Measurements from ENCODE around the gene ABHD8.

The ABHD8 gene

DNA sequence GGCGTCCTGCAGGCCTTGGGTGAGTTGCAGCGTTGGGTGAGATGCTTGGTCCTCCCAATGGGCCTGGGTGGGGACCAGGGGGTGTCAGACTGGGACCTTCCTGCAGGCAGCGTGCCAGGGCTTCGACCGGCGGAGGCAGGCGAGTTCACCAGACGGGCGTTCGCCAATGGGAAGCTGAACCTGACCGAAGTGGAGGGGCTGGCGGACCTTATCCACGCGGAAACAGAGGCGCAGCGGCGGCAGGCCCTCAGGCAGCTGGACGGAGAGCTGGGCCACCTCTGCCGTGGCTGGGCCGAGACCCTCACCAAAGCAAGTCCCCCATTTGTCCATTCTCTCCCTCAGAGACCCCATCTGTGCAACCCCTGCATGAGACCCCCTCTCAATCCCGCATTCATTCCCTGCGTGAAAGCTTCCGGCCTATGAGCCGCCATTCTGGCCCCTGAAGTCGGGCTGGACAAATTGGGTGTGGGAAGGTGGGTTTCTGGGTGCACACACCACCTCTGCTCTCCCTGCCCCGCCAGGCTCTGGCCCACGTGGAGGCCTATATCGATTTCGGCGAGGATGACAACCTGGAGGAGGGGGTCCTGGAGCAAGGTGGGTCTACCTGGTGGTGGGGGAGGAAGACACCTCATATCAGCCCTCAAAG is 35.3 kb upstream of the ABHD8 start:
- H3K9ac ChIP-seq (ENCODE audit: low read length), result no peak overlapping the region

DNA sequence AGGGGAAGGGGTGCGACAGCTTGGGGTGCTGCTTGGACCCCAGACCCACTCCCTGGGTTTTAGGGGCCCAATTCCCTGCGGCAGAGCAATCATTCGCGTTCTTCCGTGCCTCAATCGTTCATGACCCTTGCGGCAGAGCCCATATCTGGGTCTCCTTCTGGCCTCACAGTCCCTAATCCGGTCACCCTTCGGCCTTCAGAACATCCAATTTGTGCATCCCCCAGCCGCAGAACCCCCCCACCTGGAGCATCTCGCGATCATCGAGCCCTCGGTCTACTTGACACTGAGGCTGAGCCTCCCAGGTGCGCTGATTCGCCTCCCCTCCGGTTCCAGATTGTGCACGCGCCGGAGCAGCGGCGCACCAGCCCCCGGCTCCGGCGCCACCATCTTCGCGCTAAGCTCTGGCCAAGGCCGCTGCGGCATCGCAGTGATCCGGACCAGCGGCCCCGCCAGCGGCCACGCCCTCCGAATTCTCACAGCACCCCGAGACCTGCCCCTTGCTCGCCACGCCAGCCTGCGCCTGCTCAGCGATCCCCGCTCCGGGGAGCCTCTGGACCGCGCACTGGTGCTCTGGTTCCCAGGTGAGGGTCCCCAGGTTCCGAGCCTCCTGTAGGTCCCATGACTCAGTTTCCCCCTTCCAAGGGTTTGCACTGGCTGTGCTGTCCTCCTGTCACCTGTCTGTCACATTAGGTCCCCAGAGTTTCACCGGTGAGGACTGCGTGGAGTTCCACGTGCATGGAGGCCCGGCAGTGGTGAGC is 34.6 kb upstream of the ABHD8 start:
- peak overlapping the region; percentile 89 for H4K8ac ChIP-seq (ENCODE audit: low read depth, low read length)
- H3K4me2 ChIP-seq (ENCODE audit: low read length), result peak overlapping the region; percentile 97

More for the DNA sequence above, 35.3 kb upstream of the ABHD8 start:
- Histone ChIP-seq H3K4me1 (ENCODE audit: control insufficient read depth in 1 of 2, insufficient read depth in 2 of 2, low read length in 2 of 2) (peaks cover 19 to 20% of the 10 kb centered on the region in 2 experiments), H2BK120ac (ENCODE audit: insufficient read depth, low read length, poor library complexity) (no peak overlapping the region), H3K36me3 (ENCODE audit: control insufficient read depth in 1 of 2, insufficient read depth in 2 of 2, low read length in 2 of 2) (peaks cover 4 to 5% of the 10 kb centered on the region in 2 experiments), H3K14ac (ENCODE audit: low read length) (no peak overlapping the region), H2BK5ac (ENCODE audit: low read depth, low read length, poor library complexity) (no peak overlapping the region), H3K79me1 (ENCODE audit: low read length) (peaks cover 26% of the 10 kb centered on the region), H3K9me3 (ENCODE audit: insufficient read depth, low read depth, low read length) (peaks cover 2% of the 10 kb centered on the region), H3K18ac (ENCODE audit: low read length) (peak overlapping the region; percentile 51), H4K91ac (ENCODE audit: low read depth, low read length) (no peak overlapping the region), H2AK5ac (ENCODE audit: low read length) (peak overlapping the region; percentile 49), H3K27me3 (ENCODE audit: insufficient read depth, low read length) (no peaks in the 10 kb centered on the region), H4K12ac (ENCODE audit: low read depth, low read length) (peak overlapping the region; percentile 34), H3K23ac (ENCODE audit: low read length) (no peak overlapping the region), H3K4me2 (ENCODE audit: low read length) (peak overlapping the region; percentile 97), H3K27ac (ENCODE audit: low read depth, low read length) (no peak overlapping the region), H4K8ac (ENCODE audit: low read depth, low read length) (no peak overlapping the region), H3K79me2 (ENCODE audit: control insufficient read depth, insufficient read depth, low read length, poor library complexity) (peaks cover 5% of the 10 kb centered on the region), H2BK12ac (ENCODE audit: low read length) (no peak overlapping the region), H3K4me3 (ENCODE audit: low read depth, low read length) (peak overlapping the region; percentile 77), H3K4ac (ENCODE audit: low read depth, low read length) (no peak overlapping the region), H2AFZ (ENCODE audit: insufficient read depth, low read length, poor library complexity) (peak overlapping the region; percentile 56)
- no CpG with 5 or more reads among the region's 30 CpGs for WGBS (ENCODE audit: extremely low coverage, insufficient coverage, insufficient read length)
- no peak for DNase-seq

GRCh38 chr19:17336872-17337674 is 33.8 kb upstream of the ABHD8 start, which contains the start of gene GTPBP3:
GTPBP3 (plus strand) TSS chr19:17337553; CDS start chr19:17337612, 59 bp downstream.
- WGBS (ENCODE audit: extremely low coverage, insufficient coverage, insufficient read length), result no CpG with 5 or more reads among the region's 41 CpGs
- H3K79me2 ChIP-seq (ENCODE audit: control insufficient read depth, insufficient read depth, low read length, poor library complexity), result peaks cover 5% of the 10 kb centered on the region
- no peak within 1 kb of the TSS for H3K23ac ChIP-seq (ENCODE audit: low read length)
- H2BK12ac ChIP-seq (ENCODE audit: low read length), result no peak within 1 kb of the TSS
- no peaks in the 10 kb centered on the region for H3K27me3 ChIP-seq (ENCODE audit: insufficient read depth, low read length)
- H2AK5ac ChIP-seq (ENCODE audit: low read length), result peak within 1 kb of the TSS; percentile 67
- peak within 1 kb of the TSS; percentile 81 for H3K14ac ChIP-seq (ENCODE audit: low read length)
- H3K18ac ChIP-seq (ENCODE audit: low read length), result peak within 1 kb of the TSS; percentile 51
- peak within 1 kb of the TSS; percentile 78 for H2AFZ ChIP-seq (ENCODE audit: insufficient read depth, low read length, poor library complexity)
- peaks cover 26% of the 10 kb centered on the region for H3K79me1 ChIP-seq (ENCODE audit: low read length)
- peak within 1 kb of the TSS; percentile 77 for H3K4me3 ChIP-seq (ENCODE audit: low read depth, low read length)
- H4K12ac ChIP-seq (ENCODE audit: low read depth, low read length), result peak within 1 kb of the TSS; percentile 78
- peak within 1 kb of the TSS; percentile 89 for H4K8ac ChIP-seq (ENCODE audit: low read depth, low read length)
- H3K9me3 ChIP-seq (ENCODE audit: insufficient read depth, low read depth, low read length), result peaks cover 2% of the 10 kb centered on the region
- H3K4me1 ChIP-seq (ENCODE audit: control insufficient read depth in 1 of 2, insufficient read depth in 2 of 2, low read length in 2 of 2), result peaks cover 19 to 20% of the 10 kb centered on the region in 2 experiments
- H3K27ac ChIP-seq (ENCODE audit: low read depth, low read length), result peak within 1 kb of the TSS; percentile 79
- H3K4ac ChIP-seq (ENCODE audit: low read depth, low read length), result peak within 1 kb of the TSS; percentile 1
- peak within 1 kb of the TSS; percentile 97 for H3K4me2 ChIP-seq (ENCODE audit: low read length)
- peak within 1 kb of the TSS; percentile 90 for H4K91ac ChIP-seq (ENCODE audit: low read depth, low read length)
- peak; percentile 98 to 99 for DNase-seq
- H3K36me3 ChIP-seq (ENCODE audit: control insufficient read depth in 1 of 2, insufficient read depth in 2 of 2, low read length in 2 of 2), result peaks cover 6 to 7% of the 10 kb centered on the region in 2 experiments
- H2BK120ac ChIP-seq (ENCODE audit: insufficient read depth, low read length, poor library complexity), result peak within 1 kb of the TSS; percentile 89
- peak within 1 kb of the TSS; percentile 82 for H2BK5ac ChIP-seq (ENCODE audit: low read depth, low read length, poor library complexity)
- peak within 1 kb of the TSS; percentile 80 for H3K9ac ChIP-seq (ENCODE audit: low read length)

More for the DNA sequence above, 34.6 kb upstream of the ABHD8 start:
- Histone ChIP-seq H3K4ac (ENCODE audit: low read depth, low read length) (peak overlapping the region; percentile 1), H2AFZ (ENCODE audit: insufficient read depth, low read length, poor library complexity) (peak overlapping the region; percentile 56), H2BK5ac (ENCODE audit: low read depth, low read length, poor library complexity) (no peak overlapping the region), H3K23ac (ENCODE audit: low read length) (no peak overlapping the region), H3K27me3 (ENCODE audit: insufficient read depth, low read length) (no peaks in the 10 kb centered on the region), H3K79me1 (ENCODE audit: low read length) (peaks cover 26% of the 10 kb centered on the region), H3K18ac (ENCODE audit: low read length) (peak overlapping the region; percentile 51), H2AK5ac (ENCODE audit: low read length) (peak overlapping the region; percentile 49), H4K91ac (ENCODE audit: low read depth, low read length) (peak overlapping the region; percentile 60), H3K14ac (ENCODE audit: low read length) (peak overlapping the region; percentile 65), H3K36me3 (ENCODE audit: control insufficient read depth in 1 of 2, insufficient read depth in 2 of 2, low read length in 2 of 2) (peaks cover 4 to 5% of the 10 kb centered on the region in 2 experiments), H3K4me3 (ENCODE audit: low read depth, low read length) (peak overlapping the region; percentile 77), H3K9ac (ENCODE audit: low read length) (peak overlapping the region; percentile 80), H3K9me3 (ENCODE audit: insufficient read depth, low read depth, low read length) (peaks cover 2% of the 10 kb centered on the region), H2BK12ac (ENCODE audit: low read length) (no peak overlapping the region), H3K79me2 (ENCODE audit: control insufficient read depth, insufficient read depth, low read length, poor library complexity) (peaks cover 5% of the 10 kb centered on the region), H4K12ac (ENCODE audit: low read depth, low read length) (peak overlapping the region; percentile 66), H2BK120ac (ENCODE audit: insufficient read depth, low read length, poor library complexity) (peak overlapping the region; percentile 9), H3K27ac (ENCODE audit: low read depth, low read length) (no peak overlapping the region), H3K4me1 (ENCODE audit: control insufficient read depth in 1 of 2, insufficient read depth in 2 of 2, low read length in 2 of 2) (peaks cover 19 to 20% of the 10 kb centered on the region in 2 experiments)
- no CpG with 5 or more reads among the region's 50 CpGs for WGBS (ENCODE audit: extremely low coverage, insufficient coverage, insufficient read length)
- peak in 1 of 2 donors; percentile 25 for DNase-seq

GRCh38 chr19:17335575-17335974 is 32.4 kb upstream of the ABHD8 start:
- no peak overlapping the region for H4K12ac ChIP-seq (ENCODE audit: low read depth, low read length)
- H4K8ac ChIP-seq (ENCODE audit: low read depth, low read length), result no peak overlapping the region
- no peak overlapping the region for H3K18ac ChIP-seq (ENCODE audit: low read length)
- H3K9me3 ChIP-seq (ENCODE audit: insufficient read depth, low read depth, low read length), result peaks cover 2% of the 10 kb centered on the region
- H3K79me1 ChIP-seq (ENCODE audit: low read length), result peaks cover 26% of the 10 kb centered on the region
- DNase-seq, result no peak
- no peak overlapping the region for H3K9ac ChIP-seq (ENCODE audit: low read length)
- H3K4ac ChIP-seq (ENCODE audit: low read depth, low read length), result no peak overlapping the region
- no CpG with 5 or more reads among the region's 10 CpGs for WGBS (ENCODE audit: extremely low coverage, insufficient coverage, insufficient read length)
- H3K27me3 ChIP-seq (ENCODE audit: insufficient read depth, low read length), result no peaks in the 10 kb centered on the region
- peaks cover 5% of the 10 kb centered on the region for H3K79me2 ChIP-seq (ENCODE audit: control insufficient read depth, insufficient read depth, low read length, poor library complexity)
- H3K4me1 ChIP-seq (ENCODE audit: control insufficient read depth in 1 of 2, insufficient read depth in 2 of 2, low read length in 2 of 2), result peaks cover 19 to 20% of the 10 kb centered on the region in 2 experiments
- H3K14ac ChIP-seq (ENCODE audit: low read length), result no peak overlapping the region
- H3K4me2 ChIP-seq (ENCODE audit: low read length), result no peak overlapping the region
- no peak overlapping the region for H3K23ac ChIP-seq (ENCODE audit: low read length)
- H2AFZ ChIP-seq (ENCODE audit: insufficient read depth, low read length, poor library complexity), result no peak overlapping the region
- H2BK12ac ChIP-seq (ENCODE audit: low read length), result no peak overlapping the region
- H3K27ac ChIP-seq (ENCODE audit: low read depth, low read length), result no peak overlapping the region
- H2BK5ac ChIP-seq (ENCODE audit: low read depth, low read length, poor library complexity), result no peak overlapping the region
- no peak overlapping the region for H3K4me3 ChIP-seq (ENCODE audit: low read depth, low read length)
- H4K91ac ChIP-seq (ENCODE audit: low read depth, low read length), result no peak overlapping the region
- no peak overlapping the region for H2BK120ac ChIP-seq (ENCODE audit: insufficient read depth, low read length, poor library complexity)
- H3K36me3 ChIP-seq (ENCODE audit: control insufficient read depth in 1 of 2, insufficient read depth in 2 of 2, low read length in 2 of 2), result peaks cover 2 to 9% of the 10 kb centered on the region in 2 experiments
- no peak overlapping the region for H2AK5ac ChIP-seq (ENCODE audit: low read length)

Data from trophoblast cell (in vitro differentiated cells and primary cell).